GM21737 (cell line): ENCODE results near the gene MST1R.
A peak's percentile ranks its signal among the peaks of the same experiment; 100 is the strongest.
"Not testable (repeated sequence)": the region's sequence is repeated elsewhere in the genome, so short reads cannot be mapped to it uniquely, and the experiment has no call there.

ENCODE experiments used
- ATAC-seq: cut with Tn5 transposase; IDR thresholded peaks from one replicate; pipeline ENCODE4 v1.9.1; 2021; ENCODE audit warnings: mild to moderate bottlenecking, moderate library complexity; ENCODE audit not compliant: unreplicated experiment

Gene MST1R

GRCh38 chr3:49903451-49904424 lies at the start of gene MST1R:
Gene MST1R (minus strand): TSS chr3:49903873. CDS start chr3:49903609, 264 bp downstream.
- ATAC-seq, result peak; percentile 65

- no peak for ATAC-seq
Measured at GRCh38 chr3:49952924-49953323, 49.3 kb upstream of the MST1R start.

- ATAC-seq, result no peak
Measured at GRCh38 chr3:49942651-49943050, 39.0 kb upstream of the MST1R start.

GRCh38 chr3:49940667-49941249 lies 37.1 kb upstream of the MST1R start:
- ATAC-seq, result no peak

- peak; percentile 92 for ATAC-seq
Measured at GRCh38 chr3:49939858-49940666, 36.4 kb upstream of the MST1R start, which contains the start of gene RBM6. Gene RBM6 (plus strand): TSS chr3:49940150. CDS start chr3:49962642, 22,492 bp downstream.

- ATAC-seq, result no peak
Measured at GRCh38 chr3:49937090-49937489, 33.4 kb upstream of the MST1R start.

- not testable (repeated sequence) for ATAC-seq
Measured at GRCh38 chr3:49932281-49932680, 28.6 kb upstream of the MST1R start.

GRCh38 chr3:49930922-49931321 lies 27.2 kb upstream of the MST1R start:
- ATAC-seq, result no peak

GRCh38 chr3:49930168-49930690 lies 26.6 kb upstream of the MST1R start:
- ATAC-seq, result no peak

GRCh38 chr3:49929291-49930167 lies 25.9 kb upstream of the MST1R start, which contains the start of gene MON1A:
Gene MON1A (minus strand): TSS chr3:49929811. CDS start chr3:49913346, 16,465 bp downstream.
- peak; percentile 87 for ATAC-seq

- ATAC-seq, result no peak
Measured at GRCh38 chr3:49928481-49929017, 24.9 kb upstream of the MST1R start.

GRCh38 chr3:49927798-49928197 lies 24.1 kb upstream of the MST1R start:
- ATAC-seq, result no peak

GRCh38 chr3:49926117-49926728 lies 22.6 kb upstream of the MST1R start:
- ATAC-seq, result no peak

- ATAC-seq, result no peak
Measured at GRCh38 chr3:49925485-49925884, 21.8 kb upstream of the MST1R start.

GRCh38 chr3:49924683-49925082 lies 21.0 kb upstream of the MST1R start:
- no peak for ATAC-seq

- not testable (repeated sequence) for ATAC-seq
Measured at GRCh38 chr3:49917806-49918590, 14.3 kb upstream of the MST1R start.

- ATAC-seq, result no peak
Measured at GRCh38 chr3:49916686-49917085, 13.0 kb upstream of the MST1R start.

GRCh38 chr3:49914906-49915305 lies 11.2 kb upstream of the MST1R start:
- ATAC-seq, result no peak
